Measurements from ENCODE around the gene FCER1G.

Gene FCER1G

GRCh38 chr1:161187311-161187710, 27.8 kb upstream of the FCER1G start:
- no peak overlapping the region for H3K4me3 ChIP-seq (ENCODE audit: low read length)
- TF ChIP-seq CTCF (conservative IDR thresholded peaks at IDR 0.05; ENCODE audit: low read depth, low read length): no peak
- peak; percentile 43 for DNase-seq (ENCODE audit: low read depth)

- H3K4me3 ChIP-seq (ENCODE audit: low read length): no peak overlapping the region
- no peak for DNase-seq (ENCODE audit: low read depth)
- no peak for TF ChIP-seq CTCF (conservative IDR thresholded peaks at IDR 0.05; ENCODE audit: low read depth, low read length)
These were observed 26.7 kb upstream of the FCER1G start for GRCh38 chr1:161188381-161188780.

GRCh38 chr1:161189036-161189435, 26.1 kb upstream of the FCER1G start:
- H3K4me3 ChIP-seq (ENCODE audit: low read length): no peak overlapping the region
- DNase-seq (ENCODE audit: low read depth): no peak
- TF ChIP-seq CTCF (conservative IDR thresholded peaks at IDR 0.05; ENCODE audit: low read depth, low read length): no peak

- H3K4me3 ChIP-seq (ENCODE audit: low read length): no peak overlapping the region
- no peak for TF ChIP-seq CTCF (conservative IDR thresholded peaks at IDR 0.05; ENCODE audit: low read depth, low read length)
- DNase-seq (ENCODE audit: low read depth): no peak
These were observed 24.1 kb upstream of the FCER1G start for GRCh38 chr1:161190962-161191521.

GRCh38 chr1:161191971-161192370, 23.1 kb upstream of the FCER1G start:
- no peak for DNase-seq (ENCODE audit: low read depth)
- no peak for TF ChIP-seq CTCF (conservative IDR thresholded peaks at IDR 0.05; ENCODE audit: low read depth, low read length)
- no peak overlapping the region for H3K4me3 ChIP-seq (ENCODE audit: low read length)

- peak; percentile 96 for TF ChIP-seq CTCF (conservative IDR thresholded peaks at IDR 0.05; ENCODE audit: low read depth, low read length)
- no peak for DNase-seq (ENCODE audit: low read depth)
These were observed 22.3 kb upstream of the FCER1G start for GRCh38 chr1:161192476-161193465.

More at GRCh38 chr1:161192476-161193465, 22.3 kb upstream of the FCER1G start:
- H3K4me3 ChIP-seq (ENCODE audit: low read length): no peak overlapping the region
